Measurements from ENCODE around the gene CCDC92.

DNA sequence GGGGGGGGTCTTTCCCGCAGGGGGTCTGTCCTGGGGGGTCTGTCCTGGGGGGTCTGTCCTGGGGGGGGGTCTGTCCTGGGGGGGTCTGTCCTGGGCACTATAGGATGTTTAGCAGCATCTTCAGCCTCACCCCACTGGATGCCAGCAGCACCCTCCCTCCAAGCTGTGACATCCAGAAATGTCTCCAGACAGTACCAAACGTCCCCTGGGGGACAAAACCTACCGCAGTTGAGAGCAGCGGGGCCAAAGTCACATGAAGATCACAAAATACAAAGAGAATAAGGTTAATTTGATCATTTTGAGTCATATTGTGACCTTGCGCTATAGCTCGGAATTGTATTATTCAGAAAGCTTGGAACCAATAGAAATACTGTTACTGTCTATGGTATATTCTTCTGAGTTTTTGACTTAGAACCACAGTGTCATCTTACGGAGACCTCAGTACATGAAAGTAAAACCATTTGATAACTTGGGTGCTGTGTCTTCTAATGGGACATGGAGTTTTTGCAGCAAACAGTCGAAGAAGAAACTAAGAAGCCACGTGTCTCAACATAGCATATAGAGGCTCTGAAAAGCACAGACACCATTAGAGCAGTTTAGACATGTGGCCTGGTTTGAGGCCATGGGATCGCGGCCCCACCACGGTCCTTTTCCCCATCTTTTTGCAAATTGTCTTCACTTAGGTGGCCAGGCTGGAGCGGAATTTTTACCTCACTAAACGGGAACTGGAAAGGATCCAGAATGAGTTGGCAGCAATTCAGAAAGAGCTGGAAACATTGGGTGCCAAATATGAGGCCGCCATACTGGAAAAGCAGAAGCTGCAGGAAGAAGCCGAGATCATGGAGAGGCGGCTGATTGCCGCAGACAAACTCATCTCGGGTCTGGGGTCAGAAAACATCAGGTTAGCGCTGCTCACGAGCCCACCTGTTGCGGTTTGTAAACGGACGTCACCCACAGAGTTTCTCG is 59.9 kb downstream of the CCDC92 start:
- TF ChIP-seq TCF12 (IDR thresholded peaks at IDR 0.05; ENCODE audit: low read depth) = no peak
- no peak for TF ChIP-seq ZBTB7A (IDR thresholded peaks at IDR 0.05; ENCODE audit: low read depth)
- no peak for TF ChIP-seq RAD21 (IDR thresholded peaks at IDR 0.05; ENCODE audit: low read depth)
- no peak for TF ChIP-seq TAF1 (IDR thresholded peaks at IDR 0.05; ENCODE audit: low read depth)
- TF ChIP-seq EGR1 (IDR thresholded peaks at IDR 0.05) = no peak
